ENCODE measurements around the gene BTBD16. TPM values are rescaled to one million over a fixed set of nuclear protein-coding genes. Genes with fewer than 3 reads are reported as not detected.

The BTBD16 gene
- total and polyA plus RNA-seq, 2 of the 4 experiments (the other 2 are of a cell fraction) = not detected

GRCh38 chr10:122264931-122265330 is 6.2 kb upstream of the BTBD16 start:
- POLR2A ChIA-PET (ENCODE audit: unreplicated experiment) = no interaction called here
- in situ Hi-C loops (cut with MboI; ENCODE audit: low sequenced_read_pairs) = no loop called here

More at GRCh38 chr10:122264931-122265330, 6.2 kb upstream of the BTBD16 start:
- DNase-seq (no peak), ATAC-seq (ENCODE audit: low read depth) (no peak)
- CTCF ChIA-PET = interaction anchor here (0.9 to 1.0 kb wide), 2 partner anchors 21 to 213 kb away, joined by 3 to 5 read pairs; no protein-coding TSS in a partner anchor
- Histone ChIP-seq H3K36me3 (ENCODE audit: control insufficient read depth, insufficient read depth, low read length) (no peaks in the 10 kb centered on the region), H3K4ac (ENCODE audit: low read depth, low read length) (peak overlapping the region; percentile 66), H3K18ac (ENCODE audit: low read depth, low read length) (peak overlapping the region; percentile 58), H3K56ac (ENCODE audit: extremely low read depth, insufficient read depth, low read length) (no peak overlapping the region), H3K4me3 (ENCODE audit: insufficient read depth, low read depth, low read length) (no peak overlapping the region), H3K27ac (ENCODE audit: insufficient read depth, low read length) (peak overlapping the region; percentile 73; the same call in 1 of the 2 replicates), H2BK20ac (ENCODE audit: low read depth, low read length) (peak overlapping the region; percentile 54), H3K27me3 (ENCODE audit: control insufficient read depth, insufficient read depth, low read length) (no peaks in the 10 kb centered on the region), H2AFZ (replicated peaks; ENCODE audit: low read length, poor library complexity) (no peak overlapping the region), H3K4me1 (ENCODE audit: control insufficient read depth, insufficient read depth, low read length) (peaks cover 12% of the 10 kb centered on the region), H3K79me1 (ENCODE audit: low read depth in 1 of 2, low read length in 2 of 2) (peaks cover 0 to 8% of the 10 kb centered on the region in 2 experiments; a peak in 1 of 4 replicates), H4K20me1 (ENCODE audit: insufficient read depth, low read length) (no peaks in the 10 kb centered on the region), H3K14ac (replicated peaks; ENCODE audit: low read depth, low read length) (peak overlapping the region; percentile 34), H2BK15ac (ENCODE audit: low read depth, low read length) (peak overlapping the region; percentile 82; the same call in 2 of the 3 replicates), H4K8ac (ENCODE audit: low read depth in 2 of 2, low read length in 2 of 2) (peak overlapping the region; percentile 4 to 20; a peak in 2 of 4 replicates), H3K9me3 (ENCODE audit: control insufficient read depth, insufficient read depth, low read length) (no peaks in the 10 kb centered on the region), H2BK5ac (ENCODE audit: low read depth, low read length, poor library complexity, severe bottlenecking) (peak overlapping the region; percentile 17), H2BK120ac (ENCODE audit: low read depth, low read length) (peak overlapping the region; percentile 36), H4K91ac (ENCODE audit: insufficient read depth, low read depth, low read length) (peak overlapping the region; percentile 80), H4K5ac (ENCODE audit: low read depth, low read length) (peak overlapping the region; percentile 10; the same call in 1 of the 2 replicates), H2AK9ac (replicated peaks; ENCODE audit: low read depth, low read length, poor library complexity) (peak overlapping the region; percentile 18), H2AK5ac (ENCODE audit: low read depth, low read length) (peak overlapping the region; percentile 67), H3K9me1 (ENCODE audit: insufficient read depth, low read length) (peaks cover 8% of the 10 kb centered on the region; the same call in 1 of the 2 replicates), H3K23ac (ENCODE audit: low read depth, low read length) (no peak overlapping the region), H3K4me2 (ENCODE audit: low read depth, low read length) (no peak overlapping the region), H3K9ac (ENCODE audit: low read depth, low read length) (no peak overlapping the region)
- no CpG with 5 or more reads among the region's 8 CpGs for WGBS, 2 experiments (ENCODE audit: extremely low coverage in 2 of 2, insufficient read length in 1 of 2)
- no peak for TF ChIP-seq RFX5 (IDR thresholded peaks at IDR 0.05; ENCODE audit: low read depth, low read length)
- TF ChIP-seq ELK1 (IDR thresholded peaks at IDR 0.05; ENCODE audit: borderline replicate concordance, low read depth, low read length) = no peak
- TF ChIP-seq BHLHE40 (IDR thresholded peaks at IDR 0.05; ENCODE audit: low read depth, low read length) = no peak
- TF ChIP-seq RCOR1 (IDR thresholded peaks at IDR 0.05; ENCODE audit: insufficient replicate concordance, low read length) = no peak
- no peak for TF ChIP-seq MAZ (IDR thresholded peaks at IDR 0.05; ENCODE audit: borderline replicate concordance, low read depth, low read length)
- no peak for TF ChIP-seq FOS (IDR thresholded peaks at IDR 0.05; ENCODE audit: low read depth, low read length)
- TF ChIP-seq CEBPB (IDR thresholded peaks at IDR 0.05; ENCODE audit: low read depth, low read length) = no peak
- no peak for TF ChIP-seq SMC3 (IDR thresholded peaks at IDR 0.05; ENCODE audit: low read depth, low read length)
- no peak for TF ChIP-seq MAFK (IDR thresholded peaks at IDR 0.05; ENCODE audit: low read depth, low read length)
- no peak for TF ChIP-seq CTCF (conservative IDR thresholded peaks at IDR 0.05; ENCODE audit: low read depth, low read length)
- TF ChIP-seq MXI1 (IDR thresholded peaks at IDR 0.05; ENCODE audit: borderline replicate concordance, low read depth, low read length) = no peak
- no TSS peak for BruUV-seq (replicated peaks)
- dilution Hi-C loops (cut with HindIII; ENCODE audit: low sequenced_read_pairs, unreplicated experiment) (no loop called here), intact Hi-C loops (cut with micrococcal nuclease) (loop anchor here (10.0 kb wide), 2 partner anchors 210 to 340 kb away; partner anchors contain the start of gene ATE1)

Measured in IMR-90 (cell line).